ENCODE measurements around the gene NFKBIB.

GRCh38 chr19:38941979-38942378 lies 42.2 kb downstream of the NFKBIB start:
- no peak for TF ChIP-seq POLR2AphosphoS5 (IDR thresholded peaks at IDR 0.05; ENCODE audit: low read depth, low read length)
- TF ChIP-seq REST (IDR thresholded peaks at IDR 0.05; ENCODE audit: insufficient read depth in 1 of 2, low read depth in 2 of 2, low read length in 2 of 2): no peak
- TF ChIP-seq TAF1 (IDR thresholded peaks at IDR 0.05; ENCODE audit: borderline replicate concordance, insufficient read depth, low read length): no peak
- no peak for TF ChIP-seq SIN3A (IDR thresholded peaks at IDR 0.05; ENCODE audit: borderline replicate concordance, insufficient read depth, low read length)
